Sigmoid colon (tissue), 7 donors: ENCODE data around the gene MBOAT7. TPM values are rescaled to one million over a fixed set of nuclear protein-coding genes. Genes with fewer than 3 reads are reported as not detected.
A peak's percentile ranks its signal among the peaks of the same experiment; 100 is the strongest.

Source experiments
- DNase-seq: peaks from one replicate; pipeline ENCODE4 v3.0.0-alpha.2; 2019
- H3K27ac ChIP-seq, 4 donors: fragments of 200-600 bp; sonication (generic); one replicate each; pipeline ENCODE4 v1.5.1; 2016 to 2019; ENCODE audit warnings: mild to moderate bottlenecking in 1 of 4
- H3K27me3 ChIP-seq, 3 donors: fragments of 200-600 bp; sonication (generic); one replicate each; pipeline ENCODE4 v1.5.1; 2019; ENCODE audit warnings: mild to moderate bottlenecking in 1 of 3
- H3K36me3 ChIP-seq, 4 donors: fragments of 200-600 bp; sonication (generic); one replicate each; pipeline ENCODE4 v1.5.1; 2016 to 2019
- H3K4me1 ChIP-seq, 4 donors: fragments of 200-600 bp; sonication (generic); one replicate each; pipeline ENCODE4 v1.5.1; 2017 to 2019
- H3K4me3 ChIP-seq, 4 donors: fragments of 200-600 bp; sonication (generic); one replicate each; pipeline ENCODE4 v1.5.1; 2017 to 2019; ENCODE audit warnings: mild to moderate bottlenecking in 2 of 4, moderate library complexity in 1 of 4
- H3K9me3 ChIP-seq, 4 donors: fragments of 200-600 bp in 3 of 4; sonication (generic) in 3 of 4; one replicate each; pipeline versions ENCODE4 v1.5.1 to v1.6.1; 2013 to 2019
- EP300 ChIP-seq, 4 donors: sonication (generic); formaldehyde crosslinking; IDR thresholded peaks; one replicate each; pipeline ENCODE4 v1.6.1; 2017; ENCODE audit warnings: antibody characterized with exemption in 4 of 4
- POLR2A ChIP-seq, 2 donors: fragments of 450-650 bp; IDR thresholded peaks; one replicate each; pipeline ENCODE4 v1.6.1; 2016; ENCODE audit warnings: antibody characterized with exemption in 2 of 2, mild to moderate bottlenecking in 2 of 2, moderate library complexity in 2 of 2
- POLR2AphosphoS5 ChIP-seq, 4 donors: sonication (generic); formaldehyde crosslinking; IDR thresholded peaks; one replicate each; pipeline ENCODE4 v1.6.1; 2017; ENCODE audit warnings: antibody characterized with exemption in 4 of 4
- WGBS, 2 donors: extraction: QIAGEN DNeasy Blood & Tissue Kit; methylation state at CpG; one replicate each; pipeline ENCODE4 v1.1.7; 2013; 5-methylcytosine and 5-hydroxymethylcytosine counted together
- intact Hi-C: fragments of 100-400 bp; cut with DNase I; formaldehyde crosslinking; loops from one replicate; pipeline ENCODE4 v1.15.1; 2023
- polyA plus RNA-seq, 3 donors: library from polyadenylated mRNA; stranded (reverse); fragments of 200-250 nt; gene quantifications; one replicate each; pipeline ENCODE4 v1.2.3, GENCODE V29; 2013
- total RNA-seq, 4 donors: library from RNA; depleted of rRNA; stranded (reverse); fragments of >200 nt; gene quantifications; one replicate each; pipeline ENCODE4 v1.1.0, GENCODE V29; 2016
- TF ChIP-seq, protein P1 (sequence below), 4 experiments: fragments of 450-650 bp in 3 of 4; fragments of 200-600 bp in 1 of 4; IDR thresholded peaks; one replicate each; pipeline ENCODE4 v1.5.1; 2016 to 2019; ENCODE audit warnings: antibody characterized with exemption in 4 of 4, mild to moderate bottlenecking in 3 of 4, moderate library complexity in 2 of 4
- donor health status: healthy with polysubstance abuse.
- donor health status: Bipolar disorder and iron deficiency.
- donor health status: healthy.

The MBOAT7 gene
- total and polyA plus RNA-seq, 7 donors: 15.0 to 79.7 (median 29.3) TPM

DNA sequence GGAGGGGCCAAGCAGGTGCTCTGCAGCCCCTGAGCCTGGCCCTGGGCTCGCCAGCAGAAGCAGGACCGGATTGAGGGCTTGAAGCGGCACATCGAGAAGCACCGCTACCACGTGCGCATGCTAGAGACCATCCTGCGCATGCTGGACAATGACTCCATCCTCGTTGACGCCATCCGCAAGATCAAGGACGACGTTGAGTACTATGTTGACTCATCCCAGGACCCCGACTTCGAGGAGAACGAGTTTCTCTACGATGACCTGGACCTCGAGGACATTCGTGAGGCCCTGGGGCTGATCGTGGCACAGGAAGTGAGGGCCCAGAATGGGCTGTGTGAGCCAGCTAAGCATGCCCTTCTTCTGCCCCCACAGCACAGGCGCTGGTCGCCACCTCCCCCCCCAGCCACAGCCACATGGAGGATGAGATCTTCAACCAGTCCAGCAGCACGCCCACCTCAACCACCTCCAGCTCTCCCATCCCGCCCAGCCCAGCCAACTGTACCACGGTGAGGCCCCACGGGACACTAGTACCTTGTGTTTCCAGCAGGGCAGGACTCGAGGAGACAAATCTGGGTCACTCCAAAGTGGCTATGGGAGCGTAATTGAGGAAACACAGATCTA lies 43.7 kb downstream of the MBOAT7 start:
- 93 to 95% methylated on average over 28 of the region's 28 CpGs for WGBS, 2 donors
- no peaks in the 10 kb centered on the region for H3K9me3 ChIP-seq
- TF ChIP-seq, protein P1, sequence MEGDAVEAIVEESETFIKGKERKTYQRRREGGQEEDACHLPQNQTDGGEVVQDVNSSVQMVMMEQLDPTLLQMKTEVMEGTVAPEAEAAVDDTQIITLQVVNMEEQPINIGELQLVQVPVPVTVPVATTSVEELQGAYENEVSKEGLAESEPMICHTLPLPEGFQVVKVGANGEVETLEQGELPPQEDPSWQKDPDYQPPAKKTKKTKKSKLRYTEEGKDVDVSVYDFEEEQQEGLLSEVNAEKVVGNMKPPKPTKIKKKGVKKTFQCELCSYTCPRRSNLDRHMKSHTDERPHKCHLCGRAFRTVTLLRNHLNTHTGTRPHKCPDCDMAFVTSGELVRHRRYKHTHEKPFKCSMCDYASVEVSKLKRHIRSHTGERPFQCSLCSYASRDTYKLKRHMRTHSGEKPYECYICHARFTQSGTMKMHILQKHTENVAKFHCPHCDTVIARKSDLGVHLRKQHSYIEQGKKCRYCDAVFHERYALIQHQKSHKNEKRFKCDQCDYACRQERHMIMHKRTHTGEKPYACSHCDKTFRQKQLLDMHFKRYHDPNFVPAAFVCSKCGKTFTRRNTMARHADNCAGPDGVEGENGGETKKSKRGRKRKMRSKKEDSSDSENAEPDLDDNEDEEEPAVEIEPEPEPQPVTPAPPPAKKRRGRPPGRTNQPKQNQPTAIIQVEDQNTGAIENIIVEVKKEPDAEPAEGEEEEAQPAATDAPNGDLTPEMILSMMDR (IDR thresholded peaks at IDR 0.05): no peak
- TF ChIP-seq POLR2AphosphoS5 (IDR thresholded peaks at IDR 0.05) (no peak), POLR2A (IDR thresholded peaks at IDR 0.05) (no peak), EP300 (IDR thresholded peaks at IDR 0.05) (no peak)
- intact Hi-C loops: no loop called here
- H3K27ac ChIP-seq: no peak overlapping the region
- H3K4me3 ChIP-seq: no peak overlapping the region
- no peak for DNase-seq
- no peaks in the 10 kb centered on the region for H3K27me3 ChIP-seq
- peaks cover 0 to 28% (median 10%) of the 10 kb centered on the region in 4 donors for H3K4me1 ChIP-seq
- H3K36me3 ChIP-seq: peaks cover 76 to 92% (median 78%) of the 10 kb centered on the region in 4 donors

DNA sequence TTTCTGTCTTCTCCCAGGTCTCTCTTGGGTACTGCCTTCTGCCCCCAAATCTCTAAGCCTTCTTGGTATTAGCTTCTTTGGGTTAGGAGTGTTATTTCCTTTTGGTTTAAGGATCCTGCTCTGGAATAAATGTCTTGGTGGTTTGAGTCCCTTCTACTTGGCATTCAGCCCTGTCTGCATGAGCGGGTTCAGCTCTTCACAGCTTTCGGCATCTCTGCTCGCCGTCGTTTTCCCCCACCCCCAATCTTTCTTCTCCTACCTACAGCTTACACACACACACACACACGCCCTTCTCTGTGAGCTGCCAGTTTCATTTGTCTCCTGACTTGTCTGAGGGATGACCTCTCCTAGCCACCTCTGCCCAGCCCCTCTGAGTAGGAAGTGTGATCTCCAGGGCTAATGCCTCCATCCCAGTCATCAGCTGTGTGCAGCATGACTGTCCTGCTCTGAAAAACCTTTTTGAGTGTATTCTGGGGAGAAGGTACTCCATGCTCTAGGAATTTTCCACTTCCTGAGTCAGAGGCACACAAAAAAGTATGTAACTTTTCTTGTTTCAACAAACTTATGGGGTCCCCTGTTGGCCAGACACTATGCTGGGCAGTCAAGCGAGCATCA lies 47.1 kb downstream of the MBOAT7 start:
- no peaks in the 10 kb centered on the region for H3K27me3 ChIP-seq
- intact Hi-C loops: no loop called here
- TF ChIP-seq, protein P1 (IDR thresholded peaks at IDR 0.05): no peak
- TF ChIP-seq EP300 (IDR thresholded peaks at IDR 0.05): no peak
- TF ChIP-seq POLR2A (IDR thresholded peaks at IDR 0.05): no peak
- TF ChIP-seq POLR2AphosphoS5 (IDR thresholded peaks at IDR 0.05): no peak
- no peak overlapping the region for H3K27ac ChIP-seq
- no peaks in the 10 kb centered on the region for H3K9me3 ChIP-seq
- 85 to 89% methylated on average over 7 of the region's 7 CpGs for WGBS, 2 donors
- H3K36me3 ChIP-seq: peaks cover 45 to 58% (median 48%) of the 10 kb centered on the region in 4 donors
- DNase-seq: no peak
- no peak overlapping the region for H3K4me3 ChIP-seq
- peaks cover 0 to 46% (median 36%) of the 10 kb centered on the region in 4 donors for H3K4me1 ChIP-seq

DNA sequence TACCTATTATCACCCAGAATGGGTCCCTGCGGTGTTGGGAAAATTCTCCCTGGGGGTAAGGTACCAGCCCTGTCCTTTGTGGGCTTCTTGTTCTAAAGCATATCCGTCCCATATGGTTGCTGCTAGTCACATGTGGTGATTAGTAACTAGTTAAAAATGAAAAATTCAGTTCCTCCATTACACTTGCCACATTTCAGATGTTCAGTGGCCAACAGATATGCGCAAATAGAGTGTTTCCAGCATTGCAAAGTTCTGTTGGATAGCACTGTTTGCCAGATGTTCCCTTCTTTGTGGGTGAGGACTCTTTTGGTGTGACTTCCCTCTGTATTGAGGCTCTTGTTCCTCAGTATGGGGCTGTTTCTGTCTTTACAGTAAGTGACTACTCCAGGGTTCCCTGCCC lies 48.0 kb downstream of the MBOAT7 start:
- H3K27ac ChIP-seq: no peak overlapping the region
- H3K27me3 ChIP-seq: no peaks in the 10 kb centered on the region
- no peak for DNase-seq
- peaks cover 36 to 49% (median 38%) of the 10 kb centered on the region in 4 donors for H3K36me3 ChIP-seq
- H3K4me1 ChIP-seq: peaks cover 0 to 43% (median 37%) of the 10 kb centered on the region in 4 donors
- intact Hi-C loops: no loop called here
- TF ChIP-seq, protein P1 (IDR thresholded peaks at IDR 0.05): no peak
- TF ChIP-seq POLR2AphosphoS5 (IDR thresholded peaks at IDR 0.05) (no peak), POLR2A (IDR thresholded peaks at IDR 0.05) (no peak), EP300 (IDR thresholded peaks at IDR 0.05) (no peak)
- no peaks in the 10 kb centered on the region for H3K9me3 ChIP-seq
- no peak overlapping the region for H3K4me3 ChIP-seq
- WGBS, 2 donors: 83 to 93% methylated on average over 3 of the region's 3 CpGs

DNA sequence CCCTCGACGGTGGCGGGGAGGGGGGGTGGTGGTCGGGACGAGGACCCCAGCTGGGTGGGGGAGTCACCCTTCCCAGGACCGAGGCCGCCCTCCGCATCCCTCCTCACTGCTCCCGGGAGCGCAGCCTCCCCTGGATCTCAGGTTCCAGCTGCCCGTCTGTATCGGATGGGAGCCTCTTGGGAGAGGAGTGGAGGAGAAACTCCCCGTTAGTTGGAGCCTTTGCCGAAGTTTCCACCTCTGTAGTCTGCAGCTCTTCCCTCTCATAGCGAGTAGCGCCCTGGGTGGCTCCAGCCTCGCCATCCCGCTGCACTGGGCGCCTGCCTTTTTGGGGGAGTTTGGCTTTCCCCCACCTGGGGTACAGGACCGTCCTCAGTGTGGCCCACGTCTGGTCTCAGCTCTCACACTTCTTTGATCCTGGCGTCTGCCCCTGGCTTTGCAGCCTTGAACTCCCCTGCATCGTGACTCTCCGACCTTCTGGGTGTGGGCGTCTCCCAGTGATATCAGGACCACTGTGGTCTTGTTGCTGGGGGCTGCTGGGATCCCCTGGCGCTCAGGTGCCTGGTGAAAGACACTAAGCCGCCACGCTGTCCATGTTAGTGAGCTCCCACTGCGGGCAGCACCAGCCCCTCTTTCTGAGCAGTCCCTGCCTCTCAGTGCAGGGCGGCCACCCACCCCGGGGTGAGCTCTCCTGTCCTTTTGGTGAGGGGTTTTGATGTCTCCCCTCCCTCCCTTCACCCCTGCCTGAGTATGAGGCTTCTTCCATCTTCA lies 50.7 kb downstream of the MBOAT7 start:
- H3K27ac ChIP-seq: peak overlapping the region; percentile 96 to 99 (median 96)
- peaks cover 11 to 22% (median 12%) of the 10 kb centered on the region in 4 donors for H3K36me3 ChIP-seq
- WGBS, 2 donors: 25 to 35% methylated on average over 31 of the region's 31 CpGs
- H3K4me3 ChIP-seq: peak overlapping the region; percentile 99 to 100 (median 100)
- H3K4me1 ChIP-seq: peaks cover 0 to 51% (median 44%) of the 10 kb centered on the region in 4 donors
- intact Hi-C loops: loop anchor here (2.0 kb wide), 1 partner anchor 20 kb away; the partner anchor contains the start of gene LENG1
- TF ChIP-seq, protein P1 (IDR thresholded peaks at IDR 0.05): no peak
- no peak for TF ChIP-seq POLR2A (IDR thresholded peaks at IDR 0.05)
- no peak for TF ChIP-seq EP300 (IDR thresholded peaks at IDR 0.05)
- no peak for TF ChIP-seq POLR2AphosphoS5 (IDR thresholded peaks at IDR 0.05)
- no peaks in the 10 kb centered on the region for H3K27me3 ChIP-seq
- no peaks in the 10 kb centered on the region for H3K9me3 ChIP-seq
- DNase-seq: no peak
